Measurements from ENCODE around the gene PCDHGC4.

DNA sequence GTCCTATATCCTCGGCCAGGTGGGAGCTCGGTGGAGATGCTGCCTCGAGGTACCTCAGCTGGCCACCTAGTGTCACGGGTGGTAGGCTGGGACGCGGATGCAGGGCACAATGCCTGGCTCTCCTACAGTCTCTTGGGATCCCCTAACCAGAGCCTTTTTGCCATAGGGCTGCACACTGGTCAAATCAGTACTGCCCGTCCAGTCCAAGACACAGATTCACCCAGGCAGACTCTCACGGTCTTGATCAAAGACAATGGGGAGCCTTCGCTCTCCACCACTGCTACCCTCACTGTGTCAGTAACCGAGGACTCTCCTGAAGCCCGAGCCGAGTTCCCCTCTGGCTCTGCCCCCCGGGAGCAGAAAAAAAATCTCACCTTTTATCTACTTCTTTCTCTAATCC, 7.0 kb upstream of the PCDHGC4 start:
- TF ChIP-seq EZH2 (IDR thresholded peaks at IDR 0.05; ENCODE audit: borderline replicate concordance, low read depth, low read length, poor library complexity, severe bottlenecking), result no peak
- TF ChIP-seq, protein P1, sequence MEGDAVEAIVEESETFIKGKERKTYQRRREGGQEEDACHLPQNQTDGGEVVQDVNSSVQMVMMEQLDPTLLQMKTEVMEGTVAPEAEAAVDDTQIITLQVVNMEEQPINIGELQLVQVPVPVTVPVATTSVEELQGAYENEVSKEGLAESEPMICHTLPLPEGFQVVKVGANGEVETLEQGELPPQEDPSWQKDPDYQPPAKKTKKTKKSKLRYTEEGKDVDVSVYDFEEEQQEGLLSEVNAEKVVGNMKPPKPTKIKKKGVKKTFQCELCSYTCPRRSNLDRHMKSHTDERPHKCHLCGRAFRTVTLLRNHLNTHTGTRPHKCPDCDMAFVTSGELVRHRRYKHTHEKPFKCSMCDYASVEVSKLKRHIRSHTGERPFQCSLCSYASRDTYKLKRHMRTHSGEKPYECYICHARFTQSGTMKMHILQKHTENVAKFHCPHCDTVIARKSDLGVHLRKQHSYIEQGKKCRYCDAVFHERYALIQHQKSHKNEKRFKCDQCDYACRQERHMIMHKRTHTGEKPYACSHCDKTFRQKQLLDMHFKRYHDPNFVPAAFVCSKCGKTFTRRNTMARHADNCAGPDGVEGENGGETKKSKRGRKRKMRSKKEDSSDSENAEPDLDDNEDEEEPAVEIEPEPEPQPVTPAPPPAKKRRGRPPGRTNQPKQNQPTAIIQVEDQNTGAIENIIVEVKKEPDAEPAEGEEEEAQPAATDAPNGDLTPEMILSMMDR (conservative IDR thresholded peaks at IDR 0.05; ENCODE audit: low read depth, low read length), result no peak

Measured in A673 (cell line).